ENCODE measurements around the gene CYTH3.
"Not testable (repeated sequence)": the region's sequence is repeated elsewhere in the genome, so short reads cannot be mapped to it uniquely, and the experiment has no call there.

CYTH3 gene

DNA sequence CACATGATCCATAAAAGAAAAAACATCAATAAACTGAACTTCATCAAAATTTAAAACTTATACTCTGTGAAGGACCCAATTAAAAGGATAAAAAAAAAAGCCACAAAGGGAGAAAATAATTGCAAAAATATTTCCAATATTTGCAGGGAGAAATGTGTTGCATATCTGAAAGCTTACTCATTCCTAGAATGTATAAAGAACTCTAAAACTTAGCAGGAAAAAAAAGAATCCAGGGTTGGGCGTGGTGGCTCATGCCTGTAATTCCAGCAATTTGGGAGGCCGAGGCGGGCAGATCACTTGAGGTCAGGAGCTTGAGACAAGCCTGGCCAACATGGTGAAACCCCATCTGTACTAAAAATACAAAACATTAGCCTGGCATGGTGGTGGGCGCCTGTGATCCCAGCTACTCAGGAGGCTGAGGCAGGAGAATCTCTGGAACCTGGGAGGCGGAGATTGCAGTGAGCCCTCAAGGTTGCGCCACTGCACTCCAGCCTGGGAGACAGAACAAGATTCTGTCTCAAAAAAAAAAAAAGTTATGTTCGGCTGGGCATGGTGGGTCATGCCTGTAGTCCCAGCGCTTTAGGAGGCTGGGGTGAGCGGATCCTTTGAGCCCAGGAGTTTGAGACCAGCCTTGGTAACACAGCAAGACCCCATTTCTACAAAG is 11.1 kb upstream of the CYTH3 start:
- not testable (repeated sequence) for DNase-seq (ENCODE audit: low read depth)

DNA sequence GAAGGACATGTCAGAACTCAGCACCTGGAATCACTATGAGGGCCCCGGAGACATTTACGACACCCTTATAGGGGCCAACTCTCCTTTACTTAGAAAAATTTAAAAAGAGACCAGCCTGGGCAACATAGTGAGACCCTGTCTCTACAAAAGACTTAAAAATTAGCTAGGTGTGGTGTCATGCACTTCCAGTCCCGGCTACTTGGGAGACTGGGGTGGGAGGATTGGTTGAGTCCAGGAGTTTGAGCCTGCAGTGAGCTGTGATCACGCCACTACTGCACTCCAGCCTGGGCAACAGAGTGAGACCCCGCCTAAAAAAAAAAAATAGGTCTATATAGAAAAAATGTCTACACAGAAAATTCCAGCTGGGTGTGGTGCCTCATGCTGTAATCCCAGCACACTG is 7.5 kb upstream of the CYTH3 start:
- no peak for DNase-seq (ENCODE audit: low read depth)

DNA sequence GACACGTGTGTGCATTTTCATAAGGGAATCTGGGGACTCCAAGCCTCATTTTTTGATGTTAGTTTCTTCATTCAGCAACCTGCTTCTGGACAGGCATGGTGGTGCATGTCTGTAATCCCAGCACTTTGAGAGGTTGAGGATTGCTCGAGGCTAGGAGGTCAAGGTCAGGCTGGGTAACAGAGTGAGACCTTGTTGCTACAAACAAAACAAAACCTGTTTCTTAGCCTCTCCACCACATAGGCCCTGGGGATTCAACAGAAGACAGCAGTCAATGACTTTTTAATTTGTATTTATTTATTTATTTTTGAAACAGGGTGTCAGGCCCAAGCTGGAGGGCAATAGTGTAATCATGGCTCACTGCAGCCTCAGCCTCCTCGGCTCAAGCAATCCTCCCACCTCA is 6.9 kb upstream of the CYTH3 start:
- no peak for DNase-seq (ENCODE audit: low read depth)

DNA sequence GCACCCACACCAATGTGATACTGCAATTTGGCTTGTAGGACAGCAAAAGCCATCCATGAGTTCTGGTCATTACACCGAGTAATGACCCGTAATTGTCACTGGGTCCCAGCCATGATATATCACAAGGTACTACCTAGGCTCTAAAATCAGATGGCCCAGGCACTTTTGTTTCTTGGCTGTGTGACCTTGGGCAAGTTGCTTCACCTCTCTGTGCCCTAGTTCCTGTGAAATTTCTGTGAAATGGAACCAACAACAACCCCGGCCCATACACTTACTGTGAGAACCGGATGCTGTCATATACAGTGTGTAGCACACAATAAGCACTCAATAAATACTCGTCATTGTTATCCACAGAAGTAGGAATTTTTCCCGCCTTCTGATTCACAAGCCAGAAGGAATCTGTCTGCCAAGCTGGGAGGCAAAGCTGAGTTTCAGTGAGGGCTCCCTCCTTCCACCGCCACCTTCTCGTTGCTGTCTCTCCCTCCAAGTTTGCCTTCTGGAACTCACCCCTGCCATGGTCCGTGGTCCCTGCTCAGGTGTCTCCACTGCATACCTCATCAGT is 6.4 kb upstream of the CYTH3 start:
- no peak for DNase-seq (ENCODE audit: low read depth)

DNA sequence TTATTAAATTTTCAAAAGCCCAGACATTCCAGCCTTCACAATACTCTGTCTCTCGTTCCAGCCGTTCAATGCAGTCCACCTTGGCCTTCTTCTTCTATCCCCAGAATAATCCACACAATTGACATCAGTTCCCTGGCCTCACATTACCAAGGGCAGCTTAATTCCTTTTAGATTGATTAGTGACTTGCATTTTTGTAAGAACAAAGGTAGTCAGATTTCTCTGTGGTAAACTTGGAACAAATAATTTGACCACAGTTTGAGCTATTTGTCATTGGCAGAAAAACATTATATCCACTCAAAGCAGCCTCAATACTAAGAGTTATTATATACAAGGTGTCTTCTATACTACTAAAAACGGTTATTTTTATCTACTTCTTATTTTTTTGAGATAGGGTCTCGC is 5.1 kb upstream of the CYTH3 start:
- no peak for DNase-seq (ENCODE audit: low read depth)

DNA sequence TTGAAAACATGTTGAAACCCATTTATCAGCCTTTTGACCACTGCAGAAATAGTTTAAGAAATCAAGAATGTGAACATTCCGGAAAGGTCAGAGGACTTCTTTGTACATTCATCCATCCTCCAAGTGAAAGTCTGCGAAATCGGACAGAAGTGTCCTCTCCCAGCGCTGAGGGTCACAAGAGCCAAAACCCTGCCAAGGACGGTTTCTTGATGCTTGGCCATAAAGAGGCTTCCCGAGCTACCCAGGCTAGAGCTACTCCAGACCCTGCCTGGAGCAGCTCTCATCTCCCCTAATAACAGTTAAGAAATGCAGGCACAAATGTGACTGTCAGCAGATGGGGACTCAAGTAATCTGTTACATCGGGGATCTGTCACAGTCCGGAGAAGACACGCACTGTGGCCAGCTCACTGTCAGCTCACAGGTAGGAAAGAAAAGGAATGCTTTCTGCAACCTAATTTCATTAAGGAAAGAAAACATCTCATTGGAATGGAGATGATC is 4.5 kb upstream of the CYTH3 start:
- DNase-seq (ENCODE audit: low read depth) = no peak

DNA sequence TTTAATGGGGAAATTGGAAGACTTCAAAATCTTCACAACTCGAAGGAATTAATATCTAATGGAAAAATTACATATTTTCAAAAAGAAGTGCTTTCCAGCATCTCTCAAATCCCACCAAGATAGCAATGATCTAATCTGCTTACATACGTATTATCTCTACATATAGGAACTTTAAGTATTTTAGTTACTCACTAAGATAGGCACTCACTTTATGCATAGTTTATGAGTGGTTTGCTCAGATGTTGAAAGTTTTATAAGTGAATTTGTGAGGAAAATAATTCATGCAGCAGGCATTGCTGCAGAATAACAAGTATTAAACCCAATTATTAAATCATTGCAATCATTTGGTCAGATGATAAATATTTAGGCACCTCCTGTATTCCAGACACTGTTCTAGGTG is 2.3 kb upstream of the CYTH3 start:
- no peak for DNase-seq (ENCODE audit: low read depth)

DNA sequence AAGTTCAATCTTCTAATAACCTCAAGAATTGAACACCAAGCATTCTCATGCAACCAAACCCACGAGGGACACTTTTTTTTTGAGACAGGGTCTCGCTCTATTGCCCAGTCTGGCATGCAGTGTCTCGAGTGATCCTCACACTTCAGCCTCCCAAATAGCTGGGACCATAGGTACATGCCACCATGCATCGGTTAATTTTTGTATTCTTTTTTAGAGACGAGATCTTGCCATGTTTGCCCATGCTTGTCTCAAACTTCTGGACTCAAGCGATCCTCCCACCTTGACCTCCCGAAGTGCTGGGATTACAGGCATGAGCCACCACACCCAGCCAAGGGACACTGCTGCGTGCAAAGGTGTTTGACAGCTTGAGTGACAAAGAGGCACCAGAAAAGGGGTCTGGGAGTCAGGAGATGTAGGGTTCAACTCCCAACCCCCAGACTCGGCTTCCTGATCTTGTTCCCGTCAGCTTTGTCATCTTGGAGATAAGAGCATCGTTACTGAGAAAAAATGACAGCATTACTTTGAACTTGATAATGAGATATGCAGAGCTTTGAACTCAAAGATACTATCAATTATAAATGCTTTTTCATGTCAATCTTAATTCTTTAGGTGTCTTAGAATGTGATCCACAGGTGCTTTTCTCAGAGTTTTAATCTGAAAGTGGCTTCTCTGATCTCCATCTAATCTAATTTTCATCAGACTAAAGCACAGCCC is 1.6 kb upstream of the CYTH3 start:
- DNase-seq (ENCODE audit: low read depth) = no peak

DNA sequence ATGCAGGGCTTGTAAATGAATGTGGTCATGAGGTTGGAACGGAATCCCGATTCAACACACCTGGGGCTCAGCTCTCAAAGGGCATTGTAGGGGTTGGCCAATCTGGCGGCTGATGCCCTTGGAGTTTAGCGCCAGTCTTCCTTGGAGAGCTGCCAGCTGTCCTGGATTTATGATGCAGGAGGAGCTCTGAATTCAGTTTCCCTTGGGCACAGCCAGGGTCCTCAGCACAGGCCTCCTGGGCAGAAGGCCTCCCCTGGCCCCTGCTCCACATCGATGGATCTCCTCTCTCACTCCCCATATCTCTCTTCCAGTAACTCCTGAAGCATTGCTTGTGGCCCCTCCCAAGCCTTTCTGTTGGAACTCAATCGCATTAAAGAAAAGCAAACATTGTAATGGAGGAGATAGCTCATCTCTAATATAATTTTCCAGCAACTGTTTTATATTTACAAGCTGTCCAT is 985 bp upstream of the CYTH3 start:
- no peak for DNase-seq (ENCODE audit: low read depth)

DNA sequence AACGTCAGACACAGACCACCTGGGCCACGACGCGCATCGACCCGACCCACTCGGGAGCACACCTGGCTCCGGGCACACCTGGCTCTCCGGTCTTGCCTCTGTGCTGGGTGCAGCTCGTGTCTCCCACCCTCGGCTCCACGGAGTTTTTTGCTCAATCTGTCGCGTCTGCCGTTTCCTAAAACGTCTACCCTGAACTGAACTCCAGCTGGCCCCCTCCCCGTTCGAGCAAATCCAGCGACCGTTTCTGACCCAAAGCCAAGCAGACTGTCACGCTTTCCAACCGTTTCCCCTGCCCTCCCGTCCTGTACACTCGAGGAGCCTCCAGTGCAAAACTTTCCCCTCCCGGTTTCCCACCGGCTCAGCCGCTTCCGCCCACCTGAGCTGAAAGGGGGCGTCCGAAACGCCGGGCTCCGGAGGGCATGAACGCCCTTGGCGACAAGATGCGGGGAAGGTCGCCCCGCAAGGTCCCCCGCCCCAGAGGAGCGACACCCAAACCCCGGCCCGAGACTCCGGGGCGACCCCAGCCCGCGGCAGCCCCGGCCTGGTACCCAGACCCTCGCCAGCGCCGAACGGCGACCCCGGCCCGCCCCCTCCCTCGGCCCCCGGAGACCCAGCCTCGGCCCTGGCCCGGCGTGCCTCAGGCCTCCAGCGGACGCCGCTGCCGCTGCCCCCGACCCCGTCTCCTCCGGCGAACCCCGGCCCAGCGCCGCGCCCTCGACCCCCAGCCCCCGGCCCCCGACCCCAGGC is 557 bp downstream of the CYTH3 start:
- DNase-seq (ENCODE audit: low read depth) = no peak

DNA sequence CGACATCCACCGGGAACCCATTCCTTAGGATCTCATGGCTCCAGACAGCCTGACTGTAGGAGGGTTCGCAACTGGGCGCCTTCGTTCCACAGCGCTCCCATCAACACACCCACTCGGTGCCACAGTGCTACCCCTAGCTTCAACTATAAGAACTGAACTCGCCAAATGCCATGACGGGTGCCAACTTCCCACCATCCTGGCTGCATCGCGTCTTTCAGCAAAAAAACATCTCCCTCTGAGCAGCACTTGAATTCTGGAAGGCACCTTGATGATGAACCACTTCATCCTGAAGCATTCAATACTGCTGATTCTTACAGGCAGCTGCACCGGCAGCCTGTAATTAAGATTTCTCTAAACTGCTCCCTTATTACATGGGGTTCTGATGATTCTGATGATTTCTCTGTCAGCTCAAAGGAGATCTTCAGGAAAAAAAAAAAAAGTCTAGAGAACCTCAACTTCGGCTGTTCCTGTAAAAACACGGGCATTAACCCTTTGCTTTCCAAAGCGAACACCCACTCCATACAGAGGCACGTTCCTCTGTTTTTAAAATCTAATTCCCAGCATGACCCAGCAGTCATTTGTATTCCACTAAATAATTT is 1.3 kb downstream of the CYTH3 start:
- peak; percentile 67 for DNase-seq (ENCODE audit: low read depth)

DNA sequence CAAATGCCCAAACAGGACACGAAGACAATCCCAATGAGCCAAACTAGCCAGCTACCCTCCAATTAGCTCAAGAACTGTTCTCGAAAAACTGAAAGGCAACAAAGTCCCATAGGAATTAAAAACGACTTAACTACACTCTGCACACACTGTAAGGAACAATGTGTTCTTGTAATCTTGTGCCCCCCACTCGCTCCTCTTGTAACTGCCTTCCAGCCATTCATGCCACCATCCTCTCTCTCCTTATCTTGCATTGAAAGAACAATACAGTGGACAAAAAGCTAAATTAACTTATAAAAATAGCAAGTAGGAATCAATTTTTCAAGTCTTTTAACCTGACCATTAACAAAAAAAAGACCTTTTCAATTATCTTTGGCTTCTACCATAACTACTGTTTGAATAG is 2.9 kb downstream of the CYTH3 start:
- DNase-seq (ENCODE audit: low read depth) = no peak

DNA sequence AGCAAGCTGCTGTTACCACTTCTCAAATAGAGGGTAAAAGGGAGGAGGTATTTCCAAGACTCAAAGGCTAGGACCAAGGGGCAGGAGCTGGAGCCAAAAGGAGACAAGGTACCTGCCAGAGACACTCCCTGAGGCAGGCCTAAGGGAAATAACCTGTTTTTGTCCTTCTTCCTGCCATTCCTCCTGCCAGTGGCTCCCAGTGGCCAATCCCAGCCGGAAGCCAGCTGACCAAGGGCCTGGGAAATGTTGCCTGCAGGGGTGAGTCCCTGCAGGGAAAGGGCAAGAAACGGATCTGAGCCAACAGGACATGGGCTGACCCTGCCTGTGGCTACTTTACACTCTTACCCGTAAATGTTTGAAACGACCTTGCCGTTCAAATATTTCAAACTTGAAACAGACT is 3.5 kb downstream of the CYTH3 start:
- DNase-seq (ENCODE audit: low read depth) = no peak

DNA sequence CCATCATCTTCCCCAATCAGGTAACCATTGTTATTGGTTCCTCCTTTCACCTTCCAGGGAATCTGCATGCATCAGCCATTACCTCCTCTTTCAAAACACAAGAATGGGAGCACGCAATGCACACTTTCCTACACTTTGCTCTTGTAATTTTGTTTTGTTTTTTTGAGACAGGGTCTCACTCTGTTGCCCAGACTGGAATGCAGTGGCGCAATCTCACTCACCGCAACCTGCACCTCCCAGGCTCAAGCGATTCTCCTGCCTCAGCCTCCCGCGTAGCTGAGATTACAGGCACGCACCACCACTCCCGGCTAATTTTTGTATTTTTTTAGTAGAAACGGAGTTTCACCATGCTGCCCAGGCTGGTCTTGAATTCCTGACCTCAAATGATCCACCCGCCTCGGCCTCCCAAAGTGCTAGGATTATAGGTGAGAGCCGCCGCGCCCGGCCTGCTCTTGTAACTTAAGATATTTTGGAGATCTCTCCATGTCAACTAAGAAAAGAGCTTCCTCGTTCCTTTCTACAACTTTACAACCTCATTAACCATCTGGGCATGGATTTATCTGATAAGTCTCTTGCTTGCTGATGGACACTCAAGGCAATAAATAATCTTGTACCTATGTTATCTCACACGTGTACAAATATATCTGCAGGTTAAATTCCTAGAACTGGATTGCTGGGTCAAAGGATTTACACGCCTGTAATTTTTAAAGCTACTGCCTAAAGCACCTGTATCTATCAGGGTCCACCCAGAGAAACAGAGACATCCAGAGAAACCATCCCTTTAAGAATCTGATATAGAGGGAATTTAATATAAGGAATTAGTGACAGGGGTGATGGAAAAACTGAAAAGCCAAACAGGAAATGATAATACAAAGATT is 4.2 kb downstream of the CYTH3 start:
- no peak for DNase-seq (ENCODE audit: low read depth)

DNA sequence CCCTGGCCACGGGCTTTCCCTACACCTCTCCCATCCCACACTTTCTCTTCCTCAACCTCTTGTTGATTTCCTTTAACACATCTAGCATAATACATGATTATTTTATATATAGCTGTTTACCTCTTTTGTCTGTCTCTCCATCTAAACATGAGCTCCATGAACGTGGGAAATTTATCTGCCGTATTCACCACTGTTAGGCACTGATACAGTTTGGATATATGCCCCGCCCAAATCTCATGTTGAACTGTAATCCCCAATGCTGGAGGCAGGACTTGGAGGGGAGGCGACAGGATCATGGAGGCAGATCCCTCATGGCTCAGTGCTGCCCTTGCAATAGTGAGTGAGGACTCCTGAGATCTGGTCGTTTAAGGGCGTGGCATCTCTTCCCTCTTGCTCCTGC is 5.7 kb downstream of the CYTH3 start:
- DNase-seq (ENCODE audit: low read depth) = no peak

DNA sequence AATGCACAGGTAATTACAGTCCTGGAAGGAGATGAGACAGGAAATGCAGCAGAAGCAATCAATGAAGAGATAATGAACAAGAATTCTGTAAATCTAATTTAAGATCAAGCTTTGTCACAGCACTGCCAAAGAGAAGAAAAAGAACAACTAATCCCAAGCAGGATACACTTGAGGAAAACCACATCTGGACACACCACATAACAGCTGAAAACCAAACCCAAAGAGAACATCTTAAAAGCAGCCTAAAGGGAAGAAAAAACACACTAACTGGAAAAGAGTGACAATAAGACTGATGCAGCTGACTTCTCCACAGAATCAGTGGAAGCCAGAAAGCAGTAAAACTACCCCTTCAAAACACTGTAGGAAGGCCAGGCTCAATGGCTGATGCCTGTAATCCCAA is 10.2 kb downstream of the CYTH3 start:
- DNase-seq (ENCODE audit: low read depth) = no peak

DNA sequence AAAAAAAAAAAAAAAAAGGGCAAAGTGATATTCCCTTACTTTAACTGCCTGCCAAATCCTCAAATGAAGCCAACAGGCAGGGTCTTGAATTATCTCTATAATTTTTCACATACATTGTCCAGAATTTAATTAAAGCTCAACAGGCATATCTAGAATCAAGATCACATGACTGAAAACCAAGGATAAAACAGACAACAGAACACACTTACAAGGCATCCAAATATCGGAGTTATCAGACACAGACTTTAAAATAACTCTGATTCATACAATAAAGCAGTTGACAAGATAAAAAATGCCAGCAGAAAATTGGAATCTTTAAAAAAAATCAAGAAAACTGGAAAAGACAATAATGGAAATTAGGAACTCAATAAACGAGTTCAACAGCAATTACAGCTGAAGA is 10.7 kb downstream of the CYTH3 start:
- no peak for DNase-seq (ENCODE audit: low read depth)

DNA sequence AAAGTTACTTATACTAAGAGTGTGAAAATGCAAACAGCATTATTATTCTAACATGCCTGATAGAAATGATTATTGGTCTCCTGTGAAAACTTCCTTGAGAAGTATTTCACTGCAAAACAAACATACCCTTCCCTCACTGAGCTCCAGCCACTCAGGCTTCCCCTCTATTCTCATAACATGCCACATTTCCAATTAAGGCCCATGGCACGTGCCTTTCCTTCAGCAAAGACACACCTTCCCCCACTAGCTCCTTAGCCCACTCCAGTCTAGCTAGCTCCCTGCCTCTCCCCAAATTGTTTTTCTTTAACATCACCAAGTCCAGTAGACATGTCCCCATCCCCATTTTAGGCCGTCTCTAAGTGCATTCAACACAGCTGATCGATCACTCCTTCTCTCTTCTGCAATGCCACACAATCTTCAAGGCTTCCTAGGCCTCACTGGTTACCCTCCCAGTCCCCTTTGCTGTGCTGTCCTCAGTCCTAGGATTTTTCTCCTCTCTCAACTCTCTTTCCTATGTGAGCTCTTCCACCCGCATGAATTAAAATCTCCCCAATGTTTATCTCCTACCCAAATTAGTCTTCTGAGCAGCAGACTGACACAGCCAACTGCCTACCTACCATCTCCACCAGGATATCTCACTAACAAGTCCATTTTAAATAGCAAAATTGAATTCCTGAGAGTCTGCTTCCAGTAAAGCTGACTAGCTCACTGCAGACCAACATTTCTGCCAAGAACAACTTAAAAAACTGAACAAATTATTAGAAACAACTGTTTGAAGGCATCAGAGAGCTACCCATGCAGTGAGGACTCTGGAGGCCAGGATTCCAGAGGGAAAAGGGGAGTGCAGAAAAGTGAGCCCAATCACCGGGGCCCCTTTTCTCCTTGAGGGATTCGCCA is 11.9 kb downstream of the CYTH3 start:
- peak; percentile 70 for DNase-seq (ENCODE audit: low read depth)

DNA sequence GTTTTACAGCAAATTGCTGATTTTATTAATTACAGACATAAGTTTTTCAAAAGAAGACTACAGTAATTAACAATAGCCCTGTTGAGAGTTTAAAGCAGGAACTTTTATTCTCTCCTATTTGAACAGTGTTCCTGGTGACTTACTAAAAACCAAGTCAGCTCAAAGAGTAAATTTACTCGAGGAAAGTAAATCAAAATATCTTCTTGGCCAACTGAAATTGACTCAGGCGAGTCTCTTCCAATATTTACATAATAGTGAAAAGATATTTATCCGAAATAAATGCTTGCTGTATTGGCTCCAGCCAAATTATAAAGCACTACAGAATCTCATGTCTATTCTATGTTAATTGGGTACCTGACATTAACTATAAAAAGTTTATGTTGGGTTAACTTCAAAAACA is 13.2 kb downstream of the CYTH3 start:
- no peak for DNase-seq (ENCODE audit: low read depth)

All from stromal cell of bone marrow (primary cell).